ENCODE results near the gene SCGN. TPM values are rescaled to one million over a fixed set of nuclear protein-coding genes. Genes with fewer than 3 reads are reported as not detected.

The SCGN gene
- total RNA-seq, 4 donors from 2014 or later = 0.30 TPM; not detected in 3

DNA sequence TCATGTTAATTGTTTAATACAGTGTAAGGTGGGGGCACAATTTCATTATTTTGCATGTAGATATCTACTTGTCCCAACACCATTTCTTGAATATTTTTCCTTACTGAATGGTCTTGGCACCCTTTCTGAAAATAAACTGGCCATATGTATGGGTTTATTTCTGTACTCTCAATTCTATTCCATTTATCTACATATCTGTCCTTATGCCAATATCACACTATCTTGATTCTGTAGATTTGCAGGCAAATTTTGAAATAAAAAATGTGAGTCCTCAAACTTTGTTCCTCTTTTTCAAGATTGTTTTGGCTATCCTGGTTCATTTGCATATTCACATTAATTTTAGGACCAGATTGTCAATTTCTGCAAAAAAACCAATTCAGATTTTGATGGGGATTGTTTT is 34.8 kb downstream of the SCGN start:
- intact Hi-C loops (cut with DNase I; ENCODE audit: low total_unique reads) = no loop called here
- H3K36me3 ChIP-seq = no peaks in the 10 kb centered on the region
- no peaks in the 10 kb centered on the region for H3K27me3 ChIP-seq
- no peaks in the 10 kb centered on the region for H3K9me3 ChIP-seq
- H3K4me3 ChIP-seq = no peak overlapping the region
- no peak overlapping the region for H3K27ac ChIP-seq
- H3K4me1 ChIP-seq = no peaks in the 10 kb centered on the region
- TF ChIP-seq, protein P1, sequence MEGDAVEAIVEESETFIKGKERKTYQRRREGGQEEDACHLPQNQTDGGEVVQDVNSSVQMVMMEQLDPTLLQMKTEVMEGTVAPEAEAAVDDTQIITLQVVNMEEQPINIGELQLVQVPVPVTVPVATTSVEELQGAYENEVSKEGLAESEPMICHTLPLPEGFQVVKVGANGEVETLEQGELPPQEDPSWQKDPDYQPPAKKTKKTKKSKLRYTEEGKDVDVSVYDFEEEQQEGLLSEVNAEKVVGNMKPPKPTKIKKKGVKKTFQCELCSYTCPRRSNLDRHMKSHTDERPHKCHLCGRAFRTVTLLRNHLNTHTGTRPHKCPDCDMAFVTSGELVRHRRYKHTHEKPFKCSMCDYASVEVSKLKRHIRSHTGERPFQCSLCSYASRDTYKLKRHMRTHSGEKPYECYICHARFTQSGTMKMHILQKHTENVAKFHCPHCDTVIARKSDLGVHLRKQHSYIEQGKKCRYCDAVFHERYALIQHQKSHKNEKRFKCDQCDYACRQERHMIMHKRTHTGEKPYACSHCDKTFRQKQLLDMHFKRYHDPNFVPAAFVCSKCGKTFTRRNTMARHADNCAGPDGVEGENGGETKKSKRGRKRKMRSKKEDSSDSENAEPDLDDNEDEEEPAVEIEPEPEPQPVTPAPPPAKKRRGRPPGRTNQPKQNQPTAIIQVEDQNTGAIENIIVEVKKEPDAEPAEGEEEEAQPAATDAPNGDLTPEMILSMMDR (IDR thresholded peaks at IDR 0.05) = no peak
- TF ChIP-seq POLR2A (IDR thresholded peaks at IDR 0.05) = no peak
- no peak for DNase-seq

DNA sequence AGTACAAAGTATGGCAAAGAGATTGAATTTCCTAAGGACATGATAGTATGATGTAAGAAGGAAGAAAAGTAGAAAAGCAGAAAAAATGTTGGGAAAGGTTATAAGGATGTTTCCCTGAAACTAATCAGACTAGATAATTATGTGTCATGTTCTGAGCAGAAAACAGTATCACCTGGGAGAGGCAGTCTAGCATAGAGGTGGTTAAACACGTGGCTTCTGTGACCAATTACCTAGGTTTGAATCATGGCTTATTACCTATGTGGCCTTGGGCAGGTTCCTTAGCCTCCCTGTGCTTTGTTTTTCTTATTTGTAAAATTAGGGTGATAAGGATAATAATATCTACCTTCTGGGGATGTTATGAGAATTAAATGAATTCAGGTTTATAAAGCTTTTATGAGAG is 38.0 kb downstream of the SCGN start:
- H3K4me1 ChIP-seq = no peaks in the 10 kb centered on the region
- intact Hi-C loops (cut with DNase I; ENCODE audit: low total_unique reads) = no loop called here
- H3K27ac ChIP-seq = no peak overlapping the region
- no peak overlapping the region for H3K4me3 ChIP-seq
- DNase-seq = no peak
- TF ChIP-seq, protein P1 (IDR thresholded peaks at IDR 0.05) = no peak
- TF ChIP-seq POLR2A (IDR thresholded peaks at IDR 0.05) = no peak
- no peaks in the 10 kb centered on the region for H3K27me3 ChIP-seq
- no peaks in the 10 kb centered on the region for H3K36me3 ChIP-seq
- no peaks in the 10 kb centered on the region for H3K9me3 ChIP-seq

DNA sequence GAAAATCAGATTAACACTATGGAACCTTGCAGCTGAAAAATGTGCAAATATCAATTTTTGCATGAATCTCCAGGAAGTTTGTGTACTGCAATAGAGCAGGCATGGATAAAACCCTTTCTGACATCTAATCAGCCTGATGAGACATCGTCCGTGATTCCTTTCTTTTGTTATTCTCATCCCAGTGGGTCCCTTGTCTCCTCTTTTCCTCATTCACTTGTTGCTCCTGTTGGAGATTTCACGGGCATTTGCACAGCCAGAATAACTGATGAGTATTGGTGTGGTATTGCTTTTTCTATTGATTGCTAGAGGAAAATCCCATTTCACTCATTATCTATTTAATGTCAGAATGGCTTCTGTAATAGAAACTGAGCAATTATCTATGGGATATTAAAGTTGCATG is 39.9 kb downstream of the SCGN start:
- no peak for DNase-seq
- intact Hi-C loops (cut with DNase I; ENCODE audit: low total_unique reads) = no loop called here
- H3K36me3 ChIP-seq = no peaks in the 10 kb centered on the region
- no peak for TF ChIP-seq POLR2A (IDR thresholded peaks at IDR 0.05)
- TF ChIP-seq, protein P1 (IDR thresholded peaks at IDR 0.05) = no peak
- H3K27me3 ChIP-seq = no peaks in the 10 kb centered on the region
- H3K4me1 ChIP-seq = no peaks in the 10 kb centered on the region
- no peaks in the 10 kb centered on the region for H3K9me3 ChIP-seq
- H3K4me3 ChIP-seq = no peak overlapping the region
- no peak overlapping the region for H3K27ac ChIP-seq

DNA sequence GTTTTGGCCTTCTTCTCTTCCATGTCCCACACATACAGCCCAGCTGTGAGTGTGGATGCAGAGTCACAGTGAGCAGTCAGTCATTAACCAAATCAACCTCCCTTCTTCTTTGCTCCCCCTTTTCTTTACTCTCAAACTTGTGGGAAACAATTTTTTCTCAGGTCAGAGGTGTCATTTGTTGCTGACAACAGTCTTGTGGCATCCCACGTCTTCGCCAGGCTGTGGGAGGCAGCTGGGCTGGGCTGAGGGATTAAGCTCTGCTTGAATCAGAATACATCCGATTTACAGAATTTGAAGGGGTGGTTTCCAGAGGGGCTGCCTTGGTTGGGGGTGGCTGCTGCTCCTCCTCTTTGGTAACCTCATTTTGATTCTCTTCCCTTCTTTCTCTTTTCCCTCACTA is 40.5 kb downstream of the SCGN start:
- Histone ChIP-seq H3K9me3 (no peaks in the 10 kb centered on the region), H3K4me1 (no peaks in the 10 kb centered on the region), H3K36me3 (no peaks in the 10 kb centered on the region), H3K27me3 (no peaks in the 10 kb centered on the region), H3K4me3 (no peak overlapping the region), H3K27ac (no peak overlapping the region)
- no peak for TF ChIP-seq POLR2A (IDR thresholded peaks at IDR 0.05)
- TF ChIP-seq, protein P1 (IDR thresholded peaks at IDR 0.05) = no peak
- DNase-seq = no peak
- intact Hi-C loops (cut with DNase I; ENCODE audit: low total_unique reads) = no loop called here

DNA sequence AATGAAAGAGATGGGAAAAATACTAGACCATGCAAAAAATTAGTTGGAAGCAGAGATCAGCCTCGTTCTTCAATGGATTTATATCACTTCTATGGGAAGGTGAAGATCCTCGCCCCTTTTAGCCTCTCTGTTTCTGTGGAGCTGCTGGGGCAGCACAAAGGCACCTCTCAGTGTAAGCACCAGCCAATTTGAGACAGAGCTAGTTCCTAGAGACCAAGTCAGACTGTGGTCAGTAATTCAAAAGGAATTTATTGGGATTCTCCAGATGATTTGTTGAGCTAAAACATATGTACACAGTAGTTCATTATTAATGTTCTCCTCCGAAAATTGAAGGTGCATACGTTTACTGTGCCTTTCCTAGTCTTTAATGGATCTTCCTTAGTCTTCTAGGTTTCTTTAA is 42.4 kb downstream of the SCGN start:
- Histone ChIP-seq H3K36me3 (no peaks in the 10 kb centered on the region), H3K9me3 (no peaks in the 10 kb centered on the region), H3K4me3 (no peak overlapping the region), H3K27ac (no peak overlapping the region), H3K4me1 (no peaks in the 10 kb centered on the region), H3K27me3 (no peaks in the 10 kb centered on the region)
- TF ChIP-seq, protein P1 (IDR thresholded peaks at IDR 0.05) = no peak
- TF ChIP-seq POLR2A (IDR thresholded peaks at IDR 0.05) = no peak
- DNase-seq = no peak
- intact Hi-C loops (cut with DNase I; ENCODE audit: low total_unique reads) = no loop called here
